GM19468 (cell line): ENCODE measurements around the gene KRTAP5-9.
"Not testable (repeated sequence)": the region's sequence is repeated elsewhere in the genome, so short reads cannot be mapped to it uniquely, and the experiment has no call there.

Experiments
- ATAC-seq: cut with Tn5 transposase; IDR thresholded peaks from one replicate; pipeline ENCODE4 v1.9.1; 2021; ENCODE audit warnings: mild to moderate bottlenecking, moderate library complexity, moderate number of reproducible peaks; ENCODE audit not compliant: unreplicated experiment; ENCODE audit errors: extremely low read depth

The KRTAP5-9 gene

DNA sequence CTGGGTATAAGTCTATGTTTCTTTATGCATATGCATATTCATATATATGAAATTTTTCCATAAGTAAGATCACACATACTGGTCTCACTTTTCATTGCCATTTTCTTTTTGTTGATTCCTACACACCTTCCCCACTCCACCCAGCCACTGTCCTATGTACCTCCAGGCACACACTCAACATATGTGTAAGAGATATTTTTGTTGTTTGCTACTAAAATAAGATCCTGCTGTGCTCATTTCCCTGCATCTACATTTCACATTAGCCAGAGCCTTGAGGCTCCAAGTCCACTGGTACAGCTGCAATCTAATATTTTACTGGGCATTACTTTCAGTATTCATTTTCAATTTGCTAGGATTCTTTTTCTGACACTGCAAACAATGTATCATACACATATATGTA is 9.0 kb downstream of the KRTAP5-9 start:
- no peak for ATAC-seq

DNA sequence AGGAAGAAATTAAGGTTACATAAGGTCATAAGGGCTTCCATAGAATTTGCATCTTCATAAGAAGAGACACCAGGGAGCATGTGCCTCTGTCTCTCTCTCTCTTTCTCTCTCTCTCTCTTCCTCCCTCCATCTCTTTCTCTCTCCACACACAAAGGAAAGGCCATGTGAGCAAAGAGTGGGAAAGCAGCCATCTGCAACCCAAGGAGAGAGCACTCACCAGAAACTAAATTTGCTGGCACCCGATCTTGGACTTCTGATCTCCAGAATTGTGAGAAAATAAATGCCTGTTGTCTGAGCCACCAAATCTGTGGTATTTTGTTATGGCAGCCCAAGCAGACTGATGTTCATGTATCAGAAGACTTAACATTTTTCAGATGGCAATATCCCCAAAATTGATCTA is 10.8 kb downstream of the KRTAP5-9 start:
- ATAC-seq, result no peak

DNA sequence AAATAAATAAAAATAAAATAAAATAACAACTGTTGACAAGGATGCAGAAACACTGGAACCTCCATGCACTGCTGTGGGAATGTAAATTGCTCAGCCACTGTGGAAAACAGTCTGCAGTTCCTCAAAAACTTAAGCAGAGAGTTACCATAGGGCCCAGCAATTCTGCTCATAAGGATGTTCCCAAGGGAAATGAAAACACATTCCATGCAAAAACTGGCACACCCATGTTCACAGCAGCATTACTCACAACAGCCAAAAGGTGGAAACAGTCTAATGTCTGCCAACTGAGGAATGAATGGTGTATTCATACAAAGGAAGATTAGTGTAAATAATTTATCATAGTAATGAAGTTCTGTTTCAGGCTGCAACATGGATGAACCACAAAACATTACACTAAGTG is 13.9 kb downstream of the KRTAP5-9 start:
- no peak for ATAC-seq

DNA sequence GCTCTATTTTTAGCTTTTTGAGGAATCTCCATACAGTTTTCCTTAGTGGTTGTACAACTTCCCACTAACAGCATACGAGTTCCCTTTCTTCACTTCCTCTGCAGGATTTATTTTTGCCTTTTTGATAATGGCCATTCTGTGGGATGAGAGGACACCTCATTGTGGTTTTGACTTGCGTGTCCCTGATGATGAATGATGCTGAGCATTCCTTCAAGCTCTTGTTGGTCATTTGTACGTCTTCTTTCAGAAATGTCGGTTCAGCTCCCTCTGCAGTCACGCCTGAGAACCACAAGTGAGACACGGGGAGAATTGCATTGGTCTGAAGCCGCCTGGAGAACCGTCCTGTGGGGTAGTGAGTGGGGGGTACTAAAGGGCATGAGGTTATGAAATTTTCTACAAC is 15.2 kb downstream of the KRTAP5-9 start:
- ATAC-seq, result no peak

DNA sequence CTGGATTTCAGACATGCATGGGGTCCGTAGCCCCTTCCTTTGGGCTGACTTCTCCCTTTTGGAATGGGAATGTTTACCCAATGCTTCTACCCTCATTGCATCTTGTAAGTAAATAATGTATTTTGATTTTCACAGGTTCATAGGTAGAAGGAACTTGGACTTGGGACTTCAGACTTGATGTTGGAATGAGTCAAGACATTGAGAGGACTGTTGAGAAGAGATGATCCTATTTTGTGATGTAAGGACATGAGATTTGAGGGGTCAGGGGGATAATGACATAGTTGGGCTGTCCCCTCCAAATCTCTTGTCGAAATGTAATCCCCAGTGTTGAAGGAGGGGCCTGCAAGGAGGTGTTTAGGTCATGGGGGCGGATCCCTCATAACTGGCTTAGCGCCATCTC is 16.2 kb downstream of the KRTAP5-9 start:
- no peak for ATAC-seq

DNA sequence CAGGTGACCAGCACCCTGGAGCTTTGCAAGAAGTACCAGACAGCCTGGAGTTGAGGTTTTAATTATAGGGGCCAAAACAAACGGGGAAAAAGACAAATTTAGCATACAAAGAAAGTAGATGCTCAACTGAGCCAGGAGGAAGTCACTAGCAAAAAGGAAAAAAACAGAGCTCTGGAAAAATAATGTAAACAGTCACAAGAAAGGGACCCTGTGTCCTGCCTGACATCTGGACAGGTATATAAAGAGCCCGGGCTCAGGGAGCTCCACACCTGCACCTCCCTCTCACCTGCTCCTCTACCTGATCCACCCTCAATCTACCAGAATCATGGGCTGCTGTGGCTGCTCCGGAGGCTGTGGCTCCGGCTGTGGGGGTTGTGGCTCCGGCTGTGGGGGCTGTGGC is 17.0 kb downstream of the KRTAP5-9 start, which contains the start of gene KRTAP5-10:
Gene KRTAP5-10, plus strand, starts transcription at position 301 of the 400 bp plus-strand sequence. Its CDS starts 25 bp downstream, at position 326.
- ATAC-seq, result no peak

DNA sequence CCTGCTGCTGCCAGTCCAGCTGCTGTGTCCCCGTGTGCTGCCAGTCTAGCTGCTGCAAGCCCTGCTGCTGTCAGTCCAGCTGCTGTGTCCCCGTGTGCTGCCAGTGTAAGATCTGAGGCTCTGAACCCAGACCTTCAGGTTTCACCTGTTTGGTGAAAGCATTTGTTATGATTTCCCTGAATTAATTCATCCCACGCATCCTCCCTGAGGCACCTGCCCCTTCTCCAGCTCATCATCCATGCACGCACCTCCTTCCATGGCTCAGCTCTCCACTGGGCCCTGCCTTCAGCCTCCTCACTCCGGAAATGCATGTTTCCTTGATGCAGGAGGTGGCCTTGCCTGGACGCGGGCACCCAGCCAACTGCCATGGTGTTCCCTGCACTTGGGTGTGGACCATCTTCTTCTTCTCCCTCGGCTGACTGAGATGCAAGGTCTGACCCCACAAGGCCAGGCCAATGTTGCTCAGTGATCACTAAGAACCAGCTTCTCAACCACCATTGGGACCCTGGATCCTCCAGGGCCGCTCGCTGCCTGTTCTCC is 17.9 kb downstream of the KRTAP5-9 start:
- ATAC-seq, result no peak

DNA sequence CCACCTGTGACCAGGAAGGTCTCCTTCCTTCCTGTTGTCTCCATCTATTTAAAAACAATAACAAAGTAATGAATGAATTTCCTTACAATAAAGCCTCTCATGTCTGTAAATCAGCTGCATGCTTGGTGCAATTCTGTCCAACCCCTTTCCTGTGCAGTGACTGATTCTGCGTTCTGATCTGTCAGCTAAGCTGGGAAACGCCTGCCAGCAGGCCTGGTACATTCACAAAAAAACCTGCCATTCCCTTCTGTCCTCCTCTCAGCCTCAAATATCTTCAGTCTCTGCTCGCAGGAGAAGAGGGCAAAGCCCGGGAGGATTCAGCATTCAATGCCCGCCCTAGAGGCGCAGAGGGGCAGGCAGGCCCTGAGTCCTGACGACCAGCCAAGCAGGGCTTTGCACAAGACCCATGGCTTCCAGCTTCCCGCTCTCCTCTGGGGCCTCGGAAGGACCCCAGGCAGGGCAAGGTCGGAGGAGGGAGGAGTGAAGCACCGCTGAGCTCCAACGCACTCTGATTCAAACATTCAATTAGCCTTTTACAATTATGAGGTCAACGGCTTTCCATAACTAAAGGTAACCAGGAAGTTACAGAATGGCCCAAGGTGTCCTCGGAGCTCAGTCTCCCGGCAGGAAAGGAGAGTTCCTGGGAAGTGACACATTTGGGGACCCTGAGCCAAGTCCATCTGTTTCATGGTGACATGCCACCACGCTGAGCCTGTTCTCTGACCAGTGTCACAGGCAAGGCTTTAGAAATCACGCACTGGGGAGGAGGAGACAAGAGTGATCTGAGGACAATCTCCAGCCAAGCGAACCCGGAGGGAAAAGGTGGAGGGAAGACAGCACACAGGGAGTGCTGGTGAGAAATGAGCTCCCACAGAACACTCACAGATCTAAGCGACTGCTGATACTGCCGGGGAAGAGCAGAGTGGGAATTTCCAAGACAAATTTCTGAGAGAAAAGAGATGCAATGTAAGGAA is 18.7 kb downstream of the KRTAP5-9 start:
- not testable (repeated sequence) for ATAC-seq

DNA sequence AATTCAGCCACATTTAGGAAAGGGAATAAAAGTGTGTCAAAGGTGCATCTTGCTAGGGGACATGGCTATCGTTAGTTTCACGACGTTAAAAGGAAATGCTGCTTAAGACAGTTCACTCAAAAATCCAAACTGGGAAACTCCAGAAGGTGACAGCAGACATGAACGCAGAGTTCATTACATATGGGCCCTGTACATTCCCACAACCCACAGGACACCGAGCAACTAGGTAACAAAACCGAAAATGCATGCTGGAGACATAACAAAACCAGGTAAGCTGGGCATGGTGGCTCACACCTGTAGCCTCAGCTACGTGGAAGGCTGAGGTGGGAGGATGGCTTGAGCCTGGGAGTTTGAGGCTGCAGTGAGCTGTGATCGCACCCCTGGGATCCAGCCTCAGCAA is 19.4 kb downstream of the KRTAP5-9 start:
- ATAC-seq, result not testable (repeated sequence)

DNA sequence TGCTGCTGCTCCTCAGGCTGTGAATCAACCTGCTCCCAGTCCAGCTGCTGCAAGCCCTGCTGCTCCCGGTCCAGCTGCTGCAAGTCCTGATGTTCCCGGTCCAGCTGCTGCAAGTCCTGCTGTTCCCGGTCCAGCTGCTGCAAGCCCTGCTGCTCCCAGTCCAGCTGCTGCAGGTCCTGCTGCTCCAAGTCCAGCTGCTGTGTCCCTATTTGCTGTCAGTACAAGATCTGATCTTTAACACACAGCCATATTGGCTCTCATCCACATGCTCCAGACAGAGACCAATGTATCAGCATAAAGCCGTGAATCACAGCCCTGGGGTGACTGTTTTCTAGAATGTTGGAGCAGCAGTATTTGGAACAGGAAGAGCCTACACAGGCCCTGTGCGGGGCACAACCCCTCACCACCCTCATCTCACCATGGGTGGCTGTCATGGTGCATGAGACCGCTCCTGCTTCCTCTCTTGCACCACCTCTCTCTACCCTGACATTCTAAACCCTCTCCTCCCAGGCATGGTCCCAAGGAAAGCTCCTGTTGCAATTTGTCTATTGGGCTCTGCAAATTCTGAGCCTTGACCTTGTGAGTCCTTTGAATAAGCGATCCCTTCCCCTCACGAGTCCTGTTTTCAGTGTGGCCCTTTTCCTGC is 20.6 kb downstream of the KRTAP5-9 start:
- no peak for ATAC-seq

DNA sequence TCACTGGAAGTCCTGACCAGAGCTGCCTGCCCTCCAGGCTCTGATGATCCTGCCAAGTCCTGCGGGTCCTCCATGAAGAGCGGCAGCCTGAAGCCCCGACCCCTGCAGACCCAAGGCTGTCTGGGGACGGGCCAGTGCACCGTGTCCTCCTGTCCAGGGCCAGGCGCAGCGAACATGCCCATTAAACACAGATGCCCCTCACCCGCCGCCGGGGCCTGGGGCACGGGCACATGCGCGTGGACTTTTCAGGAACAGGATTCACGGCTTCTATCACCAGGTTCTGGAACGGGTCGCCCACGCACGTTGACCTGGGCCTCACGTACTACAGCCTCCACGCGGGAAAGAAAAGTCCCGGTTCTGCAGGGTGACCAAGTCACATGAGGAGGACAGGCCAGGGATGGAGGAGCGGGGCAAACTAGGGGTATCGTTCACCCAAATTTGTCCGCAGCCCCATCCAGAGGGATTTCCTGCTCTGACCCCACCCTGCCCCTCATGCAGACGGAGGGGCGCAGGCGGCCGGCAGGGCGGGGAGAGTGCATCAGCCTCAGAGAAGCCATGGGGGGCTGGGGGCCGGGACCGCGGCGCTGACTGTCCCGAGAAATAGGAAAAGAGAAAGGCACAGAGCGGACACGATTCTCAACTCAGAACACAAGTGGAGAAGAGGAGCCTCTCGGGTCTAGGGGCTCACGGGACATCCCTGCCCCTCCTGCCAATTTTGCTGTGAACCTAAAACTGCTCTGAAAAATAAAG is 23.1 kb downstream of the KRTAP5-9 start:
- ATAC-seq, result not testable (repeated sequence)

DNA sequence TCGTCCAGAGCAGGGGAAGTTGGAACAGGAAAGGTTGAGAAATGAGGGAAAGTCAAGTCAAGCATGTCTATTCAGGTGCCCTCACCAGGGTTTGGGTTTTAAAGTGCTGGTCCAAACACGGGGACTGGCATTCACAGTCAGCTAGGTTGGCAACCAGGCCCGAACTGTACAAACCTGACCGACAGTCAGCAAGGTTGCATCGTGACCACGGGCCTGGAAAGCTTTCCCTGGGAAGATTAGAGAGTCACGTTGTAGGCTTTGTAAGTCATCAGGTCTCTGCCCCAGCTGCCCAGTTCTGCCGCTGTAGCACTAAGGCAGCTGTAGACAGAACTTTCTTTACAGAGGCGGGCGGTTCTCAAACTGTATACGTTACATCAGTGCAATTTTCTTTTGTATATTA is 24.6 kb downstream of the KRTAP5-9 start:
- no peak for ATAC-seq

DNA sequence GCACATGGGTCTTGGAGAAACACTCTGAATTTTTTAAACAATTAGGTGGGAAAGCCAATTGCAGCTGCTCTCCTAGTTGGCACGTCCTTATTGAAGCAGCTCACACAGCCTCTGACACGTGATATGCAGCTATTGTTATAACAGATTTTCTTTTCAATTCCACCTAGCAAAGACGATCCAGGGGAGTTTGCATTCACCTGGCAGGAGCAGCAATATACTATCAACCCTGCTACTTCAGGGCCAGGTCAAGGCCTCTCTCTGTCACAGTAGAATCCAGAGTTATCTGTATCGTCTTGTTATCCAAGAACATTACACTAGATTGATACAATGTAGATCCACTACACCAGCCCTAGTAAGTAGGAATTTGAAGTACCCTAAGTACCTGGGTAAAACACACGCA is 26.2 kb downstream of the KRTAP5-9 start:
- ATAC-seq, result no peak

DNA sequence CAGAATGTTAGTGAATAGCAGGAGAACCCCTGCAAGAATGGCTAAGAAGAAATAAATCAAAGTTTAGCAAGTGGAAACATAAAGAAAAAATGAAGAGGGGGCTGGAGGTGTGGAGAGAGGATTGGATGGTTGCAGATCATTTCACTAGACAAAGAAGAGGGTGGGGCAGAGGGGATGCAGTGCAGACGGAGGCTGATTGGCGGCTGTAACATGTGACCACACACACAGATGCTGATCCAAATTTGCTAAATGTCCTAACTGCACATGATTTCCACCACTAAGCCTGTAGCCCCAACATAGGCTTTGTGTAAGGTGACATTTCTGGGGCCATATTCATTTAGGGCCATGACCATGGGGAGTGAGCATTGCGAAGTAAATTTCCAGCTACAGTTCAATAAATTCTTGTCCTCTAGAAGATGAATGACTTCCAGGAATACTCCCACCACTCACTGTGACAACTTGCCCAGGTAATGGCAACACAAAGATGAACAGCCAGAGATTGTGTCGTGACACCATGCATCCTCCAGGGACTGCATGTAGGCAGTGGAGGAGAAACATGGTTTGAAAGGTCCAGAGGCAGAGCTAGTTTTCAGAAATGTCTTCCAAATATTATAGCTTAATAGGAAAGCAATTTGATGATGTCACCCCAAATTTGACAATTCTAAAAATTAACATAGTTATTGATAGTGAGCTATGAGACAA is 27.7 kb downstream of the KRTAP5-9 start:
- no peak for ATAC-seq

DNA sequence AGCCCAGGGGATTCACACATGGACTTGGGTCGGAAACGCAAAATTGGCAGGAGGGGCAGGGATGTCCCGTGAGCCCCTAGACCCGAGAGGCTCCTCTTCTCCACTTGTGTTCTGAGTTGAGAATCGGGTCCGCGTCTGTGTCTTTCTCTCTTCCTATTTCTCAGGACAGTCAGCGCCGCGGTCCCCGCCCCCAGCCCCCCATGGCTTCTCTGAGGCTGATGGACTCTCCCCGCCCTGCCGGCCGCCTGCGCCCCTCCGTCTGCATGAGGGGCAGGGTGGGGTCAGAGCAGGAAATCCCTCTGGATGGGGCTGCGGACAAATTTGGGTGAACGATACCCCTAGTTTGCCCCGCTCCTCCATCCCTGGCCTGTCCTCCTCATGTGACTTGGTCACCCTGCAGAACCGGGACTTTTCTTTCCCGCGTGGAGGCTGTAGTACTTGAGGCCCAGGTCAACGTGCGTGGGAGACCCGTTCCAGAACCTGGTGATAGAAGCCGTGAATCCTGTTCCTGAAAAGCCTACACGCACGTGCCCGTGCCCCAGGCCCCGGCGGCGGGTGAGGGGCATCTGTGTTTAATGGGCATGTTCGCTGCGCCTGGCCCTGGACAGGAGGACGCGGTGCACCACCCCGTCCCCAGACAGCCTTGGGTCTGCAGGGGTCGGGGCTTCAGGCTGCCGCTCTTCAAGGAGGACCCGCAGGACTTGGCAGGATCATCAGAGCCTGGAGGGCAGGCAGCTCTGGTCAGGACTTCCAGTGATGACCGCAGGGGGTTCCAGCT is 28.7 kb downstream of the KRTAP5-9 start:
- ATAC-seq, result not testable (repeated sequence)

DNA sequence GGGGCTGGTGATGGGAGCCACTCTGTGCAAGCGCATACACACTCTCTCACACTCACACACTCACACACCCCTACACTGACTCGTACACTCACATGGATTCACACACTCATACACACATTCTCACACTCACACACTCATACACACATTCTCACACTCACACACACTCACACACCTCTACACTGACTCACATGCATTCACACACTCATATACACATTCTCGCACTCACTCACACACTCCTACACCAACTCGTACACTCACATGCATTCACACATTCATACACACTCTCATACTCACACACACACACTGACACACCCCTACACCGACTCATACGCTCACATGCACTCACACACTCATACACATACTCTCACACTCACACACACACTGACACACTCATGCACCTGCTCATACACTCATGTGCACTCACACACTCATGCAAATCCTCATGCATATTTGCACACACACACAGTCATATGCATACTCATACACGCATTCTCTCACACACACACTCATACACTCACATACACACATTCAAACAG is 29.3 kb downstream of the KRTAP5-9 start:
- ATAC-seq, result no peak

DNA sequence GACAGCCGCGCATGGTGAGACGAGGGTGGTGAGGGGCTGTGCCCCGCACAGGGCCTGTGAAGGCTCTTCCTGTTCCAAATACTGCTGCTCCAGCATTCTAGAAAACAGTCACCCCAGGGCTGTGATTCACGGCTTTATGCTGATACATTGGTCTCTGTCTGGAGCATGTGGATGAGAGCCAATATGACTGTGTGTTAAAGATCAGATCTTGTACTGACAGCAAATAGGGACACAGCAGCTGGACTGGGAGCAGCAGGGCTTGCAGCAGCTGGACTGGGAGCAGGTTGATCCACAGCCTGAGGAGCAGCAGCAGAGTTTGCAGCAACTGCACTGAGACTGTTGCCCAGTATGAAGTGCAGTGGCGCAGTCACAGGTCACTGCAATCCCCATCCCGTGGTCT is 31.3 kb downstream of the KRTAP5-9 start:
- not testable (repeated sequence) for ATAC-seq

DNA sequence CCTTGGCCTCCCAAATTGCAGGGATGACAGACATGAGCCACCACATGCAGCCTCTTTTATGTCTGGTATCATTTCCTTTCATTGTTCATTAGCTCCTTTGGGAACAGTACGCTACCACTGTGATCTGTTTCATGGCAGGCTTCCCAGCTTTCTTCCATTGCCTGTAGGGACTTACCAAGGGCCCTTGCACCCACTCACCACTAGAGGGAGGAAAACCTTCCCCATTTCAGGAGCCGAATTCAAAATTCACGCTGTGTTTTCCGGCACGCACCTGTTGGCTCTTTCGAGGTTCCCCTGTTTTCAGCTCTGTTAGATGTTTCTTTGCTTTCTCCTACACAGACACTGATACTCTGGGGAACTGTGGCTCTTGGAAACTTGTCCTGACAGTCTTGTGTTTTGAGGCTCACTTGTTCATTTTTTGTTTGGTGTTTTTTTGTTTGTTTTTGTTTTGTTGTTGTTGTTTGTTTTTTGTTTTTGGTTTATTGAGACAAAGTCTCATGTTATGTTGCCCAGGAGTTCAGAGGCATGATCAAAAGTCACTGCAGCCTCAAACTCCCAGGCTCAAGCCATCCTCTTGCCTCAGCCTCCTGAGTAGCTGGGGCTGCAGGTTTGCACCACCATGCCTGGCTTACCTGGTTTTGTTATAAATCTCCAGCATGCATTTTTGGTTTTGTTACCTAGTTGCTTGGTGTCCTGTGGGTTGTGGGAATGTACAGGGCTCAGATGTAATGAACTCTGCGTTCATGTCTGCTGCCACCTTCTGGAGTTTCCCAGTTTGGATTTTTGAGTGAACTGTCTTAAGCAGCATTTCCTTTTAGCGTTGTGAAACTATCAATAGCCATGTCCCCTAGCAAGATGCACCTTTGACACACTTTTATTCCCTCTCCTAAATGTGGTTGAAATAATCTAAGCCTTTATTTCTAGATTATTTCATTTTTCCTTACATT is 32.1 kb downstream of the KRTAP5-9 start:
- ATAC-seq, result no peak
